AG04450 (cell line): ENCODE measurements around the gene CCDC184. TPM values are rescaled to one million over a fixed set of nuclear protein-coding genes. Genes with fewer than 3 reads are reported as not detected.
"Not testable (repeated sequence)": the region's sequence is repeated elsewhere in the genome, so short reads cannot be mapped to it uniquely, and the experiment has no call there.

Source experiments
- CTCF ChIA-PET: fragments of 300-600, 350-600 bp; formaldehyde crosslinking; extraction: SDS; loops from one replicate; lab custom pipeline; 2022; ENCODE audit warnings: antibody characterized with exemption, inconsistent platforms; lab: Charles Lee
- POLR2A ChIA-PET: fragments of 350-600 bp; formaldehyde crosslinking; extraction: SDS; loops from one replicate; lab custom pipeline; 2021; ENCODE audit warnings: antibody characterized with exemption, inconsistent platforms; lab: Yijun Ruan, JAX
- DNase-seq: peaks from one replicate; pipeline ENCODE4 v3.0.0-alpha.2; 2011; ENCODE audit warnings: low read depth, low spot score
- H3K27ac ChIP-seq: one replicate; pipeline ENCODE4 v1.5.1; 2012; ENCODE audit warnings: low read depth, low read length, control low read depth
- H3K27me3 ChIP-seq: one replicate; pipeline ENCODE4 v1.6.0; 2012; ENCODE audit warnings: low read length; ENCODE audit not compliant: control insufficient read depth, insufficient read depth
- H3K4me3 ChIP-seq: 2 replicates; pipeline ENCODE4 v1.5.1; 2011; ENCODE audit warnings: mild to moderate bottlenecking, low read depth, low read length, control low read depth
- H3K9me3 ChIP-seq: 2 replicates; pipeline ENCODE4 v1.5.1; 2012; ENCODE audit warnings: low read length; ENCODE audit not compliant: control insufficient read depth, insufficient read depth
- polyA plus RNA-seq: library from polyadenylated mRNA; depleted of rRNA; stranded (reverse); fragments of >200 nt; gene quantifications from 2 replicates; pipeline ENCODE4 v1.2.3, GENCODE V29; 2011
- TF ChIP-seq, protein P1 (sequence below): IDR thresholded peaks from 2 replicates; pipeline ENCODE4 v1.5.1; 2011; ENCODE audit warnings: low read depth, low read length, control low read depth, inconsistent platforms

CCDC184 gene
- polyA plus RNA-seq, 1 experiment: 0.24 TPM

DNA sequence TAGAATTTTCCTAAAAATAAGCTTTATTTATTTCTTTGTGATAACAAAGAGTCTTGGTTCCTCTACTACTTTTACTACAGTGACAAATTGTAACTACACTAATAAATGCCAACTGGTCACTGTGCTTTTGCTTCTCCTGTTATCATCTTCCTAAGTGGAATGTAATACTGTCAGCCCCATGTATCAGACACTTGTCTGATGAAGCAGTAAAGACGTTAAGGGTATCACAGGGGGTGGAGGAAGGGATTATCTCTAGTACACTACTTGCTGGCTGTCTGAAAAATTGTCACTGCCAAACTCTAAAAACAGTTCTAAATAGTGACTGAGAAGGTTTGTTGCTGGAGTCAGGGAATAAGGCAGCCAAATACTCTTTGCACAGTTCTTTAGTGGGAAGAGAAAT lies 37.5 kb upstream of the CCDC184 start:
- DNase-seq: no peak
- H3K9me3 ChIP-seq: no peaks in the 10 kb centered on the region
- TF ChIP-seq, protein P1, sequence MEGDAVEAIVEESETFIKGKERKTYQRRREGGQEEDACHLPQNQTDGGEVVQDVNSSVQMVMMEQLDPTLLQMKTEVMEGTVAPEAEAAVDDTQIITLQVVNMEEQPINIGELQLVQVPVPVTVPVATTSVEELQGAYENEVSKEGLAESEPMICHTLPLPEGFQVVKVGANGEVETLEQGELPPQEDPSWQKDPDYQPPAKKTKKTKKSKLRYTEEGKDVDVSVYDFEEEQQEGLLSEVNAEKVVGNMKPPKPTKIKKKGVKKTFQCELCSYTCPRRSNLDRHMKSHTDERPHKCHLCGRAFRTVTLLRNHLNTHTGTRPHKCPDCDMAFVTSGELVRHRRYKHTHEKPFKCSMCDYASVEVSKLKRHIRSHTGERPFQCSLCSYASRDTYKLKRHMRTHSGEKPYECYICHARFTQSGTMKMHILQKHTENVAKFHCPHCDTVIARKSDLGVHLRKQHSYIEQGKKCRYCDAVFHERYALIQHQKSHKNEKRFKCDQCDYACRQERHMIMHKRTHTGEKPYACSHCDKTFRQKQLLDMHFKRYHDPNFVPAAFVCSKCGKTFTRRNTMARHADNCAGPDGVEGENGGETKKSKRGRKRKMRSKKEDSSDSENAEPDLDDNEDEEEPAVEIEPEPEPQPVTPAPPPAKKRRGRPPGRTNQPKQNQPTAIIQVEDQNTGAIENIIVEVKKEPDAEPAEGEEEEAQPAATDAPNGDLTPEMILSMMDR: no peak
- no peak overlapping the region for H3K4me3 ChIP-seq
- POLR2A ChIA-PET: interaction anchor here (1.3 kb wide), 1 partner anchor 11 kb away, joined by 10 read pairs; no protein-coding TSS in a partner anchor
- no peak overlapping the region for H3K27ac ChIP-seq
- H3K27me3 ChIP-seq: no peaks in the 10 kb centered on the region
- CTCF ChIA-PET: interaction anchor here (0.6 to 2.9 kb wide), 2 partner anchors 11 to 62 kb away, joined by 3 to 11 read pairs; partner anchors contain the start of gene ASB8

DNA sequence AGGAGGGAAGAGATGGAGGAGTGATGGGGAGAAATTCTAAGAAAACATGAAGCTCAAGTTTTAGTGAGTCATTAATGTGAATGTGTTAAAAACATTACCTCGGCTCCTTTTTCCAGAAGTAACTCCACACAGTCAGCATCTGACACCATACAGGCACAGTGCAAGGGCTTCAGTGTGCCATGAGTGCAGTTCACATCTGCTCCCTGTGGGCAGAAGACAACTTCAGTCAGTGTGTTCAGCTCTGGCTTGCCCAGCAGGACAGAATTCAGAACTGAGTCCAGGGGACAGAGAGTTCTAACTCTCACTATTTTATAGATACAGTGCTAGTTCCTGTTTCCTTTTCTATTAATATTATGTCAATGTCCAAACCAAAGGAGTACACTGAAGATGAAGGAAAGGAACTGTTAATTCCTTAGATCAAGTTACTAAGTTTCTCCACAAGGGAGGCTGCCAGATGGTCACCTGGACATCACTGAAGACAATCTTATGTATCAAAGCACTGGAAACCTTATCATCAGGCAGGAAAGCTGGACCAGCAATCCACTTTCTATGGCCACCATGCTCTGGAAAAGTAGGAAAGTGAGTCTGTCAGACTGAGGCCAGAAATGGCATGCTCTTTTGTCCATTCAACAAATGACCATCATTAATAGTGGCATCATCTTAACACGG lies 32.2 kb upstream of the CCDC184 start:
- H3K4me3 ChIP-seq: no peak overlapping the region
- H3K9me3 ChIP-seq: no peaks in the 10 kb centered on the region
- TF ChIP-seq, protein P1: no peak
- no peaks in the 10 kb centered on the region for H3K27me3 ChIP-seq
- DNase-seq: no peak
- ChIA-PET POLR2A (interaction anchor here (1.0 kb wide), 1 partner anchor 67 kb away, joined by 3 read pairs; no protein-coding TSS in a partner anchor), CTCF (no interaction called here)
- H3K27ac ChIP-seq: no peak overlapping the region

DNA sequence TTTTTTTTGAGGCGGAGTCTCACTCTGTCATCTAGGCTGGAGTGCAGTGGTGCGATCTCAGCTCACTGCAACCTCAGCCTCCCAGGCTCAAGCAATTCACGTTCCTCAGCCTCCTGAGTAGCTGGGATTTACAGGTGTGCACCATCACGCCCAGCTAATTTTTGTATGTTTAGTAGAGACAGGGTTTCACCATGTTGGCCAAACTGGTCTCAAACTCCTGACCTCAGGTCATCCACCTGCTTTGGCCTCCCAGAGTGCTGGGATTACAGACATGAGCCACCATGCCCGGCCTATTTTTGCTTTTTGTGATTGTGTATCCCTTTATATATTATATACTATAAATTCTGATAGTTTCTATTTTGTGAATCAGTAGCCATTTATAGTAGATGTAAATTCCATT lies 27.7 kb upstream of the CCDC184 start:
- H3K27ac ChIP-seq, H3K4me3 ChIP-seq, H3K27me3 ChIP-seq, H3K9me3 ChIP-seq, DNase-seq: not testable (repeated sequence)
- POLR2A ChIA-PET: interaction anchor here (1.1 kb wide), 1 partner anchor 14 kb away, joined by 5 read pairs; no protein-coding TSS in a partner anchor
- CTCF ChIA-PET: interaction anchor here (2.3 kb wide), 1 partner anchor 71 kb away, joined by 8 read pairs; no protein-coding TSS in a partner anchor

DNA sequence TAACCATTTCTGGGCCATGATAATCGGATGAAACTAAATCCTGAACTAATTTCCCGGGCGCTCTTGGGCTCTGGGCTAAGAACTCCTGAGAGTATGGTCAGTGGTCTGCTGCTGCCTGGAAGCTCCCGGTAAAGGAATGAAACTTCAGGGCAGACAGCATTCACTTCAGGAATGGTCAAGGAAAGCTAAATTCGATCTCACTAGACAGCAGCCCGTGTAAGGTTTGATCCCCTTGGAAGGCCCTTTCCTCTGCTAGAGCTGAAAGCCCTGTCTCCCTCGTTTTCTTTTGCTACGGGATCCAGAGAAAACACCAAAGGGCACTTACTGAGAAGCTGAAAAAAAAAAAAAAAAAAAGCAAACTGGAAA lies 26.8 kb upstream of the CCDC184 start:
- ChIA-PET CTCF (interaction anchor here (0.6 to 2.3 kb wide), 7 partner anchors 11 to 461 kb away, joined by 3 to 11 read pairs (median 5); partner anchors contain the start of genes CCDC184 and PFKM), POLR2A (interaction anchor here (0.6 to 1.9 kb wide), 3 partner anchors 10 to 526 kb away, joined by 3 to 10 read pairs (median 8); partner anchors contain the start of gene SENP1)
- no peak for DNase-seq
- TF ChIP-seq, protein P1: no peak
- H3K4me3 ChIP-seq: peak overlapping the region; percentile 99
- H3K27ac ChIP-seq: peak overlapping the region; percentile 31
- no peaks in the 10 kb centered on the region for H3K27me3 ChIP-seq
- no peaks in the 10 kb centered on the region for H3K9me3 ChIP-seq

DNA sequence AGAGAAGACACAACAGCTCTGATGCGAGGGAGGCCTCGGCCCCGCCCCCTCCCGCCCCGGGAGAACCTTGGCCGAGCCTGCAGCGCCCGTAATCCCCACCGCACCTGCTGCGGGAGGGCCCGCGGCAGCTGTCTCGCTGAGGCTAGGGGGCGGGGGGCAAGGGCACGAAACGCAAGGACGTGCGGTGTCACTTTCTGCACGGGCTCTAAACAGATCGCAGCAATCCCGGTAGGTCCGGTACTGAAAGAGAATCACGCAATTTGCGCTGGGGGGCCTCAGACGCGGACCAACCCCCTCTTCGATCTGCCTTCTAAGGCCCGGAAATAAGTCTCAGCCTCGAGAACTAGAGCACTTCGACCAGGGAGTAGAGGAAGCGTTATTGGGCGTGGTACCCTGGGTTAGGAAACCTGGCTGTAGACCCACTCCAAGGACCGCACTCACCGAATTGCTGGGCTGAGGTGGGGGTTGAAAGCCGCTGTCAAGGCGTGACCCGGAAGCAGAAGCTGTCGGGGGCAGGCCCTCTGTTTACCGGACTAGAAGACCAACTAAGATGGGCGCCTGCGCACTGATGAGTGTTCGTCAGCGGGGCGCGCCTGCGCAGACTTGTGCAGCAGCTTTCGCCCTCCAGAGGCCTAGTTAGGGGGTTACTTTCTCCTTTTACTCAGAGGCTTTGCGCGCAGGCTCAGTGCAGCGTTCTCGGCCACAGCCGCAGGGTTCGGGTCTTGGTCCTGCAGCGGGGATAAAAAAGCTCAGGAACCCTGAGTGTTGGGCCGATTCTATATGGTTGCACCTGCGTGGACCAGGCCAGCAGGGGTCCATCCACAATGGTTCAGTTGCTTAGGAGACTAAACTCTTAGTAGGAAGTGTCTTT lies 26.2 kb upstream of the CCDC184 start, which contains the start of gene ASB8:
Gene ASB8 (minus strand): TSS at position 498 of the 871 bp plus-strand sequence. CDS start 4,019 bp downstream, outside the sequence.
- H3K4me3 ChIP-seq: peak within 1 kb of the TSS; percentile 99
- DNase-seq: peak; percentile 96
- POLR2A ChIA-PET: interaction anchor here (0.6 to 1.9 kb wide), 5 partner anchors 9 to 525 kb away, joined by 3 to 10 read pairs (median 7); partner anchors contain the start of gene SENP1
- no peaks in the 10 kb centered on the region for H3K27me3 ChIP-seq
- H3K27ac ChIP-seq: peak within 1 kb of the TSS; percentile 31
- no peaks in the 10 kb centered on the region for H3K9me3 ChIP-seq
- CTCF ChIA-PET: interaction anchor here (0.5 to 2.4 kb wide), 16 partner anchors 9 to 460 kb away, joined by 3 to 11 read pairs (median 4); partner anchors contain the start of genes CCDC184 and PFKM
- TF ChIP-seq, protein P1: peak; percentile 49
